NOMO-1 treated with dmso at 0.1 percent for 144 hours (cell line): ENCODE measurements around the gene TRIOBP.
"Not testable (repeated sequence)": the region's sequence is repeated elsewhere in the genome, so short reads cannot be mapped to it uniquely, and the experiment has no call there.

ENCODE experiments used
- DNase-seq: peaks from one replicate; lab custom pipeline; 2025; ENCODE audit not compliant: unreplicated experiment; lab: John Stamatoyannopoulos, UW

Gene TRIOBP

DNA sequence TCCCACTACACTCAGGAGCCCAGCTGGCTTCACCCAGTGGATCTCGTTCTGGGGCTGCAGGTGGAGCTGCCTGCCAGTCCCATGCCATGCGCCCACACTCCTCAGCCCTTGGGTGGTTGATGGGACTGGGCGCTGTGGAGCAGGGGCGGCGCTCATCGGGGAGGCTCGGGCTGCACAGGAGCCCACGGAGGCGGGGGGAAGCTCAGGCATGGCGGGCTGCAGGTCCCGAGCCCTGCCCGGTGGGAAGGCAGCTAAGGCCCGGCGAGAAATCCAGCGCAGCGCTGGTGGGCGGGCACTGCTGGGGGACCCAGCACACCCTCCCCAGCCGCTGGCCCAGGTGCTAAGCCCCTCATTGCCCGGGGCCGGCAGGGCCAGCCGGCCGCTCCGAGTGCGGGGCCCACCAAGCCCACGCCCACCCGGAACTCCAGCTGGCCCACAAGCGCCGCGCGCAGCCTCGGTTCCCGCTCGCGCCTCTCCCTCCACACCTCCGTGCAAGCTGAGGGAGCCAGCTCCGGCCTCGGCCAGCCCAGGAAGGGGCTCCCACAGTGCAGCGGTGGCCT, 21.0 kb downstream of the TRIOBP start:
- not testable (repeated sequence) for DNase-seq

DNA sequence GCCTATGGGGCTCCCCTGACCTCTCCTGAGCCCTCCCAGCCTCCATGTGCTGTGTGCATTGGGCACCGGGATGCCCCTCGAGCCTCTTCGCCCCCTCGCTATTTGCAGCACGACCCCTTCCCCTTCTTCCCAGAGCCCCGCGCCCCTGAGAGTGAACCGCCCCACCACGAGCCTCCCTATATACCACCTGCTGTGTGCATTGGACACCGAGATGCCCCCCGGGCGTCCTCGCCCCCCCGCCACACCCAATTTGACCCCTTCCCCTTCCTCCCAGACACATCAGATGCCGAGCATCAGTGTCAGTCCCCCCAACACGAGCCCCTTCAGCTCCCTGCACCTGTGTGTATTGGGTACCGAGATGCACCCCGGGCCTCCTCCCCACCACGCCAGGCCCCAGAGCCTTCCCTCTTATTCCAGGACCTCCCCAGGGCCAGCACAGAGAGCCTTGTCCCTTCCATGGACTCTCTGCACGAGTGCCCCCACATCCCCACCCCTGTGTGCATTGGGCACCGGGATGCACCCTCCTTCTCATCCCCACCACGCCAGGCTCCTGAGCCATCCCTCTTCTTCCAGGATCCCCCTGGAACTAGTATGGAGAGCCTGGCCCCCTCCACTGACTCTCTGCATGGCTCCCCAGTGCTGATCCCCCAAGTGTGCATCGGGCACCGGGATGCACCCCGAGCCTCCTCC, 28.8 kb downstream of the TRIOBP start:
- DNase-seq: no peak

DNA sequence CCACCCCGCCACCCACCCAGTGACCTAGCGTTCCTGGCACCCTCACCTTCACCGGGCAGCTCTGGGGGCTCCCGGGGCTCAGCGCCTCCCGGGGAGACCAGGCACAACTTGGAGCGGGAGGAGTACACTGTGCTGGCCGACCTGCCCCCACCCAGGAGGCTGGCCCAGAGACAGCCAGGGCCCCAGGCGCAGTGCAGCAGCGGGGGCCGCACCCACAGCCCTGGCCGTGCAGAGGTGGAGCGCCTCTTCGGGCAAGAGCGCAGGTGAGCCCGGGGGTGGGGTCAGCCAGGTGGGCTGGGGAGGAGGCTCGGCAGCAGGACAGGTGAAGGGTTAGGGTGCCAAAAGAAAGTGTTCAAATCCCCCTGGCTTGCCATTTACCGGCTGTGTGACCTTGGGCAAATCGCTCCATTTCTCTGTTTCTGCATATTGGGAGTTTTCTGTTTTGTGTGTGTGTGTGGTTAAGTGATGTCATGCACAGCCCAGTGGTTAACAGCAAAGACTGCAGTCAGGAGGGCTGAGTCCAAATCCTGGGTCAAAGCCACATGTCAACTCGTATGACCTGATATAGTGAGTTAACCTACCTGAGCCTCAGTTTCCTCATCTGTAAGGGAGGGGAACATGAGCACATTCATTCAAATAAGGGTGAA, 29.5 kb downstream of the TRIOBP start:
- DNase-seq: no peak

DNA sequence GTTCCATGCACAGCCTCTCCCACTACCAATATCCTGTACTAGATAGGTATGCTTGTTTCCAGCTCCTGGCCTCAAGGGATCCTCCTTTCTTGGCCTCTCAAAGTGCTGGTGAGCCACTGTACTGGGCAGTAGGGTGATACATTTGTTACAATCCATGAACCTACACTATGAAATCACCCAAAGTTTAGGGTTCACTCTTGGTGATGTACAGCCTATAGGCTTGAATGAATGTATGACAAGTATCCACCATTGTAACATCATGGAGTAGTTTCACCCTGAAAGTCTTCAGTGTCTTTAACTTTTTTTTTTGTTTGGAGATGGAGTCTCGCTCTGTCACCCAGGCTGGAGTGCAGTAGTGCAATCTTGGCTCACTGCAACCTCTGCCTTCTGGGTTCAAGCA, 31.8 kb downstream of the TRIOBP start:
- DNase-seq: no peak

DNA sequence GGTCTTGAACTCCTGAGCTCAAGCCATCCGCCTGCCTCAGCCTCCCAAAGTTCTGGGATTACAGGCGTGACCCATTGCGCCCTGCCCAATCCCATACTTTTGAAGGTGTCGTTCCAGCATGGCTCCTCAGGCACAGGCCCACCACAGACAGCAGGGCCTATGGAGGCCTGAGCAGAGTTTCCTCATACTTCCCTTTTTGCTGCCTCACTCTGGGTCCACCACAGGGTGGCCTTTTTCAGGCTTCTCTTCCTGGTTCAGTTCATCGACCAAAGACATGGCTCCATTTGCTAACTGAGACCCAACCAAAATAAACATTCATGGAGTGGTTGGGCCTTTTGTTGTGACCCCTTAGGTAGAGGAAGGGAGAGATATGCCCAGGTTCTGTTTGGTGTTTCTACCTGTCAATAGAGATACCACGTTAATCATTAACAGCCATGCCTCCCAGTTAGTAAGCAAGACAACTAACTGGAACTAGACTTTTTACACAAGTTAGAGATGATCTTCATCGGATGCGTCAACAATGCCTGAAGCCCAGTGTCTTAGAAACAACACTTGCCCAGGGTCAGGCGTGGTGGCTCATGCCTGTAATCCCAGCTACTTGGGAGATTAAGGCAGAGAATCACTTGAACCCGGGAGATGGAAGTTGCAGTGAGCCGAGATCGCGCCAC, 35.1 kb downstream of the TRIOBP start:
- peak; percentile 66 for DNase-seq

DNA sequence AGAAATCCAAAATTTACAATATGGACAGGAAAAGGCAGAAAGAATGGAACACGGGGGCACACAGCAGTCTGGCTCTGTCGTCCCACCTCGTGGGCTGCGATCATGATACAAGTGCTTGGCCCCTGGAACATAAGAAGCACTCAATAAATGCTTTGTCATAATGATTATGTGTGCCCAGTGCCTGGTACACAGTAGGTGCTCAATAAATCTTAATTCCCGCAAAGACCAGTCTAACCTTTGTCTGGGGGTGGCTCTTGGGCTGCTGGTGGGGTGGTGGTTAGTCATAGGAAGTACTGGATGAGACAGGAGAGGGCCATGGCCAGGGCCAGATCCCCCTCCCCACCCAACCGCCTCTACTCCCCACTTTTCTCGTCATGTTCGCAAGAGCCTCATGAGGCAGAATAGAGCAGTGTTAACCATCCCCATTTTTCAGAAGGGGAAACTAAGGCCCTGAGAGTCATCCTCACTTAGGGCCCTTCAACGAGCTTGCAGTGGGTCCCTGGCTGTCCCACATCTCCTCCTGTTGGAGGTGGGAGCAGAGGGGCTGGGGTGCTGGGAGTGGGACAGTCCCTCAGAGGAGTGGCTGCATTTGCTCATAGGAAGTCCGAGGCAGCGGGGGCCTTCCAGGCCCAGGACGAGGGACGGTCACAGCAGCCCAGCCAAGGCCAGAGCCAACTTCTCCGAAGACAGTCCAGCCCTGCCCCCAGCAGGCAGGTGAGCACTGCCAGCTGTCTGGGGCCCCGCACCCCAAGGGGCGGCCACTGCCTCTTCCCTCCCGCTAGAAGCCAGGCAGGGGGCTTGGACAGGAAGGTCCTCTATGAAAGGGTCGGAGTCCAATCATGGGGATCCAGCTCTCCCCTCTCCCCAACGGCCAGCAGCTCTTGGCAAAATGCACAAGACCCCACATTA, 36.1 kb downstream of the TRIOBP start:
- no peak for DNase-seq

DNA sequence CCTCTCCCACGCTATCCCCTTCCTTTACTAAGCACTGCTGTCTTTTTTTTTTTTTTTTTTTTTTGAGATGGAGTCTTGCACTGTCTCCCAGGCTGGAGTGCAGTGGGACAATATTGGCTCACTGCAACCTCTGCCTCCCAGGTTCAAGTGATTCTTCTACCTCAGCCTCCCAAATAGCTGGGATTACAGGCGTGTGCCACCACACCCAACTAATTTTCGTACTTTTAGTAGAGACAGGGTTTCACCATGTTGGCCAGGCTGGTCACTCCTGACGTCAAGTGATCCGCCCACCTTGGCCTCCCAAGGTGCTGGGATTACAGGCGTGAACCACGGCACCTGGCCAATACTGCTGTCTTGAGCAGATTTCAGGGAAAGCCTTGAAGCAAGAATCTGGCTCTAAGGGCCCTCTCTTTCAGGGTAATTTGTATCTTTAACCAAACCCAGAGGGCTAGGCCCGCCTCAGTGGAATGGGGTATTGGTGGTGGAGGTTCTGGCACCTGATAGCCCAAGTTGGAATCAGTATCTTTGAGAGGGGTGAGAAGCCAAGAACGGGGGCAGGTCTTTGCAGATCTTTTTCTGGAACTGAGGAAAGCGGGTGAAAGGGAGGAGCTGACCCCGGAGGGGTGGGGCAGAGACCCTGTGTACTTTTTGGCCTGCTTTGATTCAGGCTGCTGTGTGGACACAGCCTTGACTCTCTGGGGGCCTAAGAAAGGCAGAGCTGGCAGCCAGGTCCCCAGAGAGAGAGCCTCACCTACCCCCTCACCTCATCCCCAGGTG, 37.0 kb downstream of the TRIOBP start:
- no peak for DNase-seq

DNA sequence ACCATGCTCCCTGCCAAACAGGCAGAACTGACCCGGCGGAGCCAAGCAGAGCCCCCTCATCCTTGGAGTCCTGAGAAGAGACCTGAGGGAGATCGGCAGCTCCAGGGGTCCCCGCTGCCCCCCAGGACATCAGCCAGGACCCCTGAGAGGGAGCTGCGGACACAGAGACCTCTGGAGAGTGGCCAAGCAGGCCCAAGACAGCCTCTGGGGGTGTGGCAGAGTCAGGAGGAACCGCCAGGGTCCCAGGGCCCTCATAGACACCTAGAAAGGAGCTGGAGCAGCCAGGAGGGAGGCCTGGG, 37.5 kb downstream of the TRIOBP start:
- no peak for DNase-seq

DNA sequence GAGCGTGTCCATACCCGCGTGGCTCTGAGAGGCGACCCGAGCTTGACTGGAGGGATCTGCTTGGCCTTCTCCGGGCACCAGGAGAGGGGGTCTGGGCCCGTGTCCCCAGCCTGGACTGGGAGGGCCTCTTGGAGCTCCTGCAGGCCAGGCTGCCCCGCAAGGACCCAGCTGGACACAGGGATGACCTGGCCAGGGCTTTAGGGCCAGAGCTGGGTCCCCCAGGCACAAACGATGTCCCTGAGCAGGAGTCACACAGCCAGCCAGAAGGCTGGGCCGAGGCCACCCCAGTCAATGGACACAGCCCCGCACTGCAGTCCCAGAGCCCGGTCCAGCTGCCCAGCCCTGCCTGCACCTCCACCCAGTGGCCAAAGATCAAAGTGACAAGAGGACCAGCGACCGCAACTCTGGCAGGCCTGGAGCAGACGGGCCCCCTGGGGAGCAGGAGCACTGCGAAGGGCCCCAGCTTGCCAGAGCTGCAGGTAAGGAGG, 38.2 kb downstream of the TRIOBP start:
- DNase-seq: no peak

DNA sequence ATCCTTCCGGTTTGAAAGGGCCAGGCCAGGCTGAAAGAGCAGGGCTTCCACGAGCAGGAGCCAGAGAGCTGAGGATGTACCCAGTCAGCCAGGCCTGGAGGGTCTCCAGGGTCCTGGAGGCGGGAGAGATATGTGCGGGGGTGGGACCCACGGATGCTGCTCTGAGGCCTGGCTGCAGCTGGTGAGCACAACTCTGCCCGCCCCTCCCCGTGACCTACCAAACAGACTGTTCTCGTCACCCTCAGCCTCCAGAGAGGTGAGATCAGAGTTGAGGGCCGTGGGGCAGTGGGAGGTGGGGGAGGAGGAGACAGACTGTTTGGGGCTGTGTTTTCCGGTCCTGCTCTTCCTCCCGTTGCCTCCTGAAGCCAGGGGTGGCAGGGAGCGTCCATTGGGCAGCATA, 42.2 kb downstream of the TRIOBP start:
- no peak for DNase-seq

DNA sequence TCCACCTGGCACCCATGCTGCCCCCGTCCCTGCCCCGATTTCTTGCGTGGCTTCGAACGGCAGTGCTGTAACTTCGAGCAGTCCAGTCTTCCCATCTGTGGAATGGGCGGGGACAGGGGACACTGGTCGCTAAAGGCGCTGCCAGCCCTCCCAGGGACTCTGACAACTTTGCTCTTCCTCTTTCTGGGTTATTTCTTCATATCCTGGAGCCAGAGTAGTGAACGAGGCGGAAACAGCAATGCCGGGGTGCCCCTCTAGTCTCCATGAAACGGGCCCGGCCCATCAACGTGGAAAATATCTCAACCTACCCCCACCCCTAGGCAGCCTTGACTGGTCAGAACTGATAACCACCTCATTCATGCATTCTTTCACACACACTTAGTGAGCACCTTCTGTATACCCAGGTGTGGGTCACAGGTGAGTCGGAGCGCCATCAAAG, 42.8 kb downstream of the TRIOBP start:
- peak; percentile 94 for DNase-seq

DNA sequence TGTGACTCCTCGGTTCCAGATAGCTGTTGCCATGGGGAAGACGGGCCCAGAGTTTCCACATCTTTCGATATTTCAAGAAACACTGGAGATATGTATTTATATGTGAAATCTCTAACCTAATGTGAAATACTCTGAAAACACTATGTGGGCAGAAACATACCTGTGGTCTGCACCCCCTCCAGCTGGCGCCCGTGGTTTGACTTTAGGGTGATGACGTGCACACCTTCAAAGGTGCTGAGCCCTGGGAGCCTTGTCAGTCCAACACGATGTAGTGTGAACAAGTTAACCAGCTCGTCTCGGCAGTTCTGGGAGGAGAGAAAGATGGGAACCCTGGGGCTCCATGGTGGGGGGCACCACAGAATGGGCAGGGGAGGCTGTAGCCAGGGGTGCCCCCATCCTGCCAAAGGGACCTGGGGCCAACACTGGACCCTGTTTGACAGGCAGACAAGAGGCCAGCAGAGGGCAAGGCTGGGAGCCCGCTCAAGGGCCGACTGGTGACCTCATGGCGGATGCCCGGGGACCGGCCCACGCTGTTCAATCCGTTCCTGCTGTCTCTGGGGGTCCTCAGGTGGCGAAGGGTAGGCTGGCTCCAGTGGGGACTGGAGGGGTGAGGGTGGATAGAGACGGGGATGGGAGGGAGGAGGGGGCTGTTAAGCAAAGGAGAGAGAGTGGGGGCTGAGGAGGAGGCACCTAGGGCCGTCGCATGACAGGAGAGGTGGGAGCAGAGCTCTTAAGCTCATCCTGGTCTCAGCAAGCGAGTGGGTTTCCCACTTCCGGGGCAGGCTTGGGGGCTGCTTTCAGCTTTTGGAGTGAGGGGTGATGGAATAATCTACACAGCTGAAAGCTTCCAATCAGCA, 43.8 kb downstream of the TRIOBP start:
- no peak for DNase-seq

DNA sequence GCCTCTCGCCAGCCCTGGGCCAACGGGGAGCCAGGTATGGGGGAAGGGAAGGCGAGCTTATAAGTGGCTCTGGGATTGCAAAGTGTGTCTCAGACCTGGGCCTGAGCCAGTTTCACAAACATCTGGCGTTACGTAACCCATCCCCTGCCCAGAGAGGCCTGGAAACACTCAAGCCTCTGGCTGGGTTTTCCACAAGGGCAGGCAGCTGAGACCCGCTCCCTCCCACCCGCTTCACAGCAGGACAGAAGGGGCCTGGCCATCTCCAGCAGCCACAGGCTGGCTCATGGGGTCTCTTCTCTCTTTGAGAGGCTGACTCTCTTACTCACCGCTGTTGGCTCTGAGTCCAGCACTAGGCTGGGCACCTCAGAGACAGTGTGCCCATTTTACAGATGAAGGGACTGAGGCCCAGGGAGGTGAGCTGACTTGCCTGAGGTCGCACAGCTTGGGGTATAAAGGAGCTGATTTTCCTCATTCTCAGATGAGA, 44.5 kb downstream of the TRIOBP start:
- DNase-seq: peak; percentile 60

DNA sequence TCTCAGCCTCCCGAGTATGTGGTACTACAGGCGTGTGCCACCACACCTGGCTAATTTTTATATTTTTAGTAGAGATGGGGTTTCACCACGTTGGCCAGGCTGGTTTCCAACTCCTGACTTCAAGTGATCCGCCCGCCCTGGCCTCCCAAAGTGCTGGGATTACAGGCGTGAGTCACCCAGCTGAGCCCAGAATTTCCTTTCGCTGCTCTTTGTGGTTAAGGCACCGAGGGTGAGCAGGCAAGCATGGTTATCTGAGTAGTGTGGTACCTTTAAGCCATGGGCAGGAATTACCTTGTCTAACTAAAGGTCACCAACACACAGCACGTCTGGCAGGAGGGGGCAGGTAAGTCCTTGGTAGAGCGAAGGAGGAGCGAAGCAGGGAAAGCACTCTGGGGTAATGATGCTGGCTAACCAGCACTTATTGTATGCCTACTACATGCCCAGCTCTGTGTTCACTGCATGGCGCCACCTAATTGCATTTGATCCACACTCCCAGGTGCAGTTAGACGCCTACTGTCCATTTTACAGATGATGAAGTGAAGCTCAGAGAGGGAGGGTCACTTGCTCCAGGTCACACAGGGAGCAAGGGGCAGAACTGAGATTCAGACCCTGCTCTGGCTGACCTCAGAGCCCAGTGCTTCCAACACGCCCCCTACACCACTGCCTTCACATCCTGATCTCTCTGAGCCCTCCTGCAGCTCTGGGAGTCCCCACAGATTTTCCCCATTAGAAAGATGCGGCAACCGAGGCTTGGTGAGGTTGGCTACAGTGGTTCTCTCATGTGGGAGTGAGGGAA, 45.7 kb downstream of the TRIOBP start:
- DNase-seq: no peak

DNA sequence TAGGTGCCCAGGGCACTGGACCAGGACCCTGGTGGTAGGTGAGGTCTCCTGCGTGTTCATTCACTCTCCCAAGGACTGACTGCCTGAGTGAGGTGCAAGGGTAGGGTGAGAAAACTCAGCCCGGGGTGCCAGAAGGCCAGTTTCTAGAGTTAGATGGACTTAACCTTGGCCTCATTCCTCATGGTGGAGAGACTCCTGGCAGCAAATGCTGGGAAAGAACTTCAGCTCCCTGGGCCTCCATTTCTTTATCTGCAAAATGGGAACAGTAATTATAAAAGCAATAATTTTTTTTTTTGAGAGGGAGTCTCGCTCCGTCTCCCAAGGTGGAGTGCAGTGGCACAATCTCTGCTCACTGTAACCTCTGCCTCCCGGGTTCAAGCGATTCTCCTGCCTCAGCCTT, 47.7 kb downstream of the TRIOBP start:
- no peak for DNase-seq

DNA sequence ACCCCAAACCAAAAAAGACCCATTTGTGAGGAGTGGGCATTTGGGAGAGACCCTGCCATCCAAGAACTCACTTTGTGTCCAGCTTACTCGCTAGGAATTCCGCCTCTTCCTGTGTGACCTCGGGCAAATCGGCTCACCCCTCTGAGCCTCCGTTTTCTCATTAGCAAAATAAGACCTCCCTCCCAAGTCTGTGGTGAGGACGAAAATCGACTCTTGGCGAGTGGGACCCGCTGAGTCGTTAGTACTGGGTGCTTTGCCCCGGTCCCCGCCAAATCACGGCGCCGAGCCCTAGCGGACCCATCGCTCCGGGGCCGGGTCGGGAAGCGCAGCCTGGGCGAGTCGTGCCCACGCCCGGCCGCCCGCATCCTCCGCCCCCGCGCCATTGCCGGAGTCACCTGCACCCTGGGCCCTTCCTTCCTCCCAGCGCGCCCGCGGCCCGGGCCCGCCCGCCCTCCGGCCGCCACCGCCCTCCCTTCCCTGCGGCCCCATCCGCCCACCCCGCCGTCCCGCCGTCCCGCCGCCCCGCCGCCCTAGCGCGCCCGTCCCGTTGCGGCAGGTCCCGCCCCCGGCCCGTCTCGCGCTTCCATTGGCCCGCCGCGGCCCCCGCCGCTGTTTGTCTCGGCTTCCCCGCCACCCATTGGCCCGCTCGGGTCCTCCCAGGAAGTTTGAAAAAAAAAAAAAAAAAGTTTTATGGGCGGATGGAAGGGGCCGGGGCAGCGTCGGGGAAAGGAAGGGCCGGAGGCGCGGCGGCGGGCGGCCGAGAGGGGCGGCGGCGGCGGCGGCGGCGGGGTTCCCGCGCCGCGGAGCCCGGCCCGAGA, 48.9 kb downstream of the TRIOBP start:
- DNase-seq: peak; percentile 84

DNA sequence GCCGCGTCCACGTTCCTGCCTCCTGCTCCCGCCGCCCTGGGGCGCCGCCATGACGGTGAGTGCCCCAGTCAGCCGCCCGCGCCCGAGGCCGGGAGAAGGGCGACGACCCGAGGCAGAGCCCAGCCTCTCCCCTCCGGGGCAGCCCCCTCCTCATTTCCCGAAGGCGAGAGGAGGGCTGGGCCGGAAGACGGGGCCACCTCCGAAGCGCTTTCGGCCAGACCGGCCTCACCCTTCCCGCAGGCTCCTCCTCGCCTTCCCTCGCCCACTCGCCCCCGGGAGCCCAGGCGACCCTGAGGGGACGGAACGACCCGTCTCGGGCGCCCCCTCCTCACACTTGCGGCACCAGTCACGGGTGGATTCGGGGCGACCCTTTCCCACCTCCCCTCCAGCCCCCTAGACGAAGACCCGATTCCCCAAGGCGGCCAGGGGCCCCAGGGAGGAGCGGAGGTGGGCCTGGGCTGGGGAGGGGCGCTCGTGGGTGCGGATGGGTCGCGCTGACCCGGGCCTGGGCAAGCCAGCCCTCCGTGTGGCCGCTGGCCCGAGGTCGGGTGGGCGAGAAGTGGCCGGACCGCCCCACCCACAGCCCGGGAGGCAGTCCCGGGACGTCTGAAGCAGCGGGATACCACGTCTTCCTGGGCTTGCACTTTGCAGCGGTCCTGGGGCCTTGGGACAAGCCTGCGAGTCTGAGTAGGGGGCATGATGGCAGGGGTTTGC, 49.7 kb downstream of the TRIOBP start:
- DNase-seq: no peak
